H1 (cell line): ENCODE data around the gene CCR2. TPM values are rescaled to one million over a fixed set of nuclear protein-coding genes. Genes with fewer than 3 reads are reported as not detected.

Experiments
- ASH2L ChIP-seq: fragments of 200-600, 300-600 bp; sonication (generic); IDR thresholded peaks from one replicate; pipeline ENCODE4 v1.7.1; 2017; ENCODE audit warnings: low read length
- CTCF ChIP-seq, 3 experiments: IDR thresholded peaks; 1 replicate in 2 of 3; 2 replicates in 1 of 3; pipeline versions ENCODE4 v1.5.1 to v1.6.1; 2011; ENCODE audit warnings: low read length in 3 of 3, mild to moderate bottlenecking in 3 of 3, inconsistent platforms in 2 of 3, low read depth in 1 of 3, moderate library complexity in 1 of 3; ENCODE audit not compliant: insufficient read depth in 1 of 3; ENCODE audit errors: control extremely low read depth in 1 of 3
- KDM1A ChIP-seq: fragments of 200-600, 300-600 bp; sonication (generic); IDR thresholded peaks from 2 replicates; pipeline ENCODE4 v1.7.1; 2016; ENCODE audit warnings: mild to moderate bottlenecking, low read length, borderline replicate concordance
- RFX5 ChIP-seq: IDR thresholded peaks from 2 replicates; pipeline ENCODE4 v1.6.1; 2011; ENCODE audit warnings: low read depth, low read length, improper control_type of control experiment, borderline replicate concordance
- SIRT6 ChIP-seq: IDR thresholded peaks from one replicate; pipeline ENCODE4 v1.7.1; 2012; ENCODE audit warnings: low read length, inconsistent platforms
- polyA plus RNA-seq, 7 experiments: library from polyadenylated mRNA; depleted of rRNA in 3 of 7; stranded (reverse) in 5 of 7; unstranded in 2 of 7; fragments of >200 nt in 5 of 7; fragments of 200-250 nt in 2 of 7; gene quantifications; 1 replicate in 5 of 7; 2 replicates in 1 of 7; 4 replicates in 1 of 7; pipeline versions ENCODE4 v1.2.1 to v1.2.3, GENCODE V29; 2011 to 2013; ENCODE audit warnings: missing spikeins in 2 of 7, mixed read lengths in 2 of 7
- total RNA-seq: library from RNA; stranded (reverse); fragmentation: NEBNext Ultra II Directional; extraction: Animal tissue kit (Norgen Biotek cat#: 25700); gene quantifications from 2 replicates; pipeline ENCODE4 v1.2.1, GENCODE V29; 2021

Gene CCR2
- total and polyA plus RNA-seq, 2 of the 8 experiments (the other 6 are each of a cell fraction or from before 2014, with no cell fraction given): not detected

GRCh38 chr3:46380471-46381221 is 26.7 kb downstream of the CCR2 start (continued):
- TF ChIP-seq RFX5: no peak
- TF ChIP-seq KDM1A: no peak
- no peak for TF ChIP-seq ASH2L
- TF ChIP-seq SIRT6: no peak
- no peak for TF ChIP-seq CTCF (IDR thresholded peaks at IDR 0.05; ENCODE audit: control extremely low read depth in 1 of 3, insufficient read depth in 1 of 3, low read depth in 1 of 3, low read length in 3 of 3)
